MCF 10A (cell line): ENCODE results near the gene AAR2. TPM values are rescaled to one million over a fixed set of nuclear protein-coding genes. Genes with fewer than 3 reads are reported as not detected.

Experiments
- BruUV-seq: library from RNA; stranded (reverse); fragments of 400-500 nt; replicated peaks from 2 replicates; lab custom pipeline; 2021; lab: Mats Ljungman, UMichigan
- CTCF ChIA-PET: fragments of 300-600 bp; sonication (Branson Sonifier 250); formaldehyde crosslinking; extraction: SDS; loops from one replicate; lab custom pipeline; 2021; ENCODE audit warnings: antibody characterized with exemption, inconsistent platforms; lab: Yijun Ruan, JAX
- POLR2A ChIA-PET: fragments of 300-600, 350-650 bp; sonication (Branson Sonifier 250); formaldehyde crosslinking; extraction: SDS; loops from one replicate; lab custom pipeline; 2020; ENCODE audit warnings: antibody characterized with exemption, inconsistent platforms; lab: Yijun Ruan, JAX
- DNase-seq: peaks from one replicate; pipeline ENCODE4 v3.0.0-alpha.2; 2018; ENCODE audit not compliant: unreplicated experiment
- H3K27ac Mint-ChIP-seq: one replicate; pipeline ENCODE4 v1.8.0; 2022; ENCODE audit warnings: mild to moderate bottlenecking, low read depth, mixed read lengths; ENCODE audit not compliant: unreplicated experiment
- H3K27me3 Mint-ChIP-seq: one replicate; pipeline ENCODE4 v1.8.0; 2022; ENCODE audit warnings: mixed read lengths; ENCODE audit not compliant: insufficient read depth, unreplicated experiment
- H3K36me3 Mint-ChIP-seq: one replicate; pipeline ENCODE4 v1.8.0; 2022; ENCODE audit warnings: mild to moderate bottlenecking, moderate library complexity, mixed read lengths; ENCODE audit not compliant: insufficient read depth, unreplicated experiment
- H3K4me1 Mint-ChIP-seq: one replicate; pipeline ENCODE4 v1.8.0; 2022; ENCODE audit warnings: mixed read lengths; ENCODE audit not compliant: insufficient read depth, unreplicated experiment
- H3K4me3 Mint-ChIP-seq: one replicate; pipeline ENCODE4 v1.8.0; 2022; ENCODE audit warnings: mild to moderate bottlenecking, moderate library complexity, mixed read lengths; ENCODE audit not compliant: unreplicated experiment
- H3K9me3 Mint-ChIP-seq: one replicate; pipeline ENCODE4 v1.8.0; 2022; ENCODE audit warnings: mixed read lengths; ENCODE audit not compliant: unreplicated experiment
- CTCF ChIP-seq: fragments of 200-600 bp; IDR thresholded peaks from one replicate; pipeline ENCODE4 v1.8.0; 2022; ENCODE audit warnings: antibody characterized with exemption, mild to moderate bottlenecking; ENCODE audit not compliant: unreplicated experiment
- intact Hi-C: fragments of 100-400 bp; cut with micrococcal nuclease; formaldehyde crosslinking; loops from 2 replicates; pipeline ENCODE4 v1.14.1; 2022
- total RNA-seq: library from RNA; stranded (reverse); gene quantifications from 2 replicates; pipeline ENCODE4 v1.2.3, GENCODE V29; 2022

AAR2 gene
- total RNA-seq, 1 experiment from 2014 or later: 21.0 TPM

- POLR2A ChIA-PET: no interaction called here
- no peak for TF ChIP-seq CTCF
- CTCF ChIA-PET: interaction anchor here (0.5 to 1.0 kb wide), 2 partner anchors 9 to 14 kb away, joined by 3 read pairs; no protein-coding TSS in a partner anchor
- Mint-ChIP-seq H3K36me3 (peaks cover 18% of the 10 kb centered on the region), H3K4me1 (no peaks in the 10 kb centered on the region), H3K27me3 (no peaks in the 10 kb centered on the region), H3K4me3 (no peak overlapping the region), H3K27ac (no peak overlapping the region), H3K9me3 (no peaks in the 10 kb centered on the region)
- intact Hi-C loops: no loop called here
- DNase-seq: no peak
- no TSS peak for BruUV-seq
Measured at GRCh38 chr20:36260316-36260715, 24.0 kb downstream of the AAR2 start.

GRCh38 chr20:36261389-36262105 is 25.3 kb downstream of the AAR2 start:
- no TSS peak for BruUV-seq
- CTCF ChIA-PET: interaction anchor here (0.7 kb wide), 2 partner anchors 26 to 29 kb away, joined by 3 to 4 read pairs; no protein-coding TSS in a partner anchor

GRCh38 chr20:36262440-36262839 is 26.2 kb downstream of the AAR2 start:
- no TSS peak for BruUV-seq
- no peak overlapping the region for H3K27ac Mint-ChIP-seq
- H3K27me3 Mint-ChIP-seq: no peaks in the 10 kb centered on the region
- intact Hi-C loops: no loop called here
- H3K36me3 Mint-ChIP-seq: peaks cover 4% of the 10 kb centered on the region
- H3K4me1 Mint-ChIP-seq: no peaks in the 10 kb centered on the region
- TF ChIP-seq CTCF: no peak
- H3K9me3 Mint-ChIP-seq: no peaks in the 10 kb centered on the region
- POLR2A ChIA-PET: no interaction called here
- CTCF ChIA-PET: no interaction called here
- no peak for DNase-seq
- H3K4me3 Mint-ChIP-seq: no peak overlapping the region

More at GRCh38 chr20:36261389-36262105, 25.3 kb downstream of the AAR2 start:
- POLR2A ChIA-PET: no interaction called here
- DNase-seq: no peak
- Mint-ChIP-seq H3K9me3 (no peaks in the 10 kb centered on the region), H3K27me3 (no peaks in the 10 kb centered on the region), H3K36me3 (peaks cover 12% of the 10 kb centered on the region), H3K4me3 (no peak overlapping the region), H3K4me1 (no peaks in the 10 kb centered on the region), H3K27ac (no peak overlapping the region)
- intact Hi-C loops: no loop called here
- TF ChIP-seq CTCF: no peak

GRCh38 chr20:36264426-36265246 is 28.4 kb downstream of the AAR2 start:
- POLR2A ChIA-PET: interaction anchor here (0.6 to 0.7 kb wide), 4 partner anchors 28 to 370 kb away, joined by 3 to 4 read pairs (median 3); no protein-coding TSS in a partner anchor
- no peaks in the 10 kb centered on the region for H3K4me1 Mint-ChIP-seq
- BruUV-seq: no TSS peak
- no peak for TF ChIP-seq CTCF
- H3K36me3 Mint-ChIP-seq: no peaks in the 10 kb centered on the region
- intact Hi-C loops: no loop called here
- no peak overlapping the region for H3K4me3 Mint-ChIP-seq
- no peak overlapping the region for H3K27ac Mint-ChIP-seq
- no peaks in the 10 kb centered on the region for H3K27me3 Mint-ChIP-seq
- CTCF ChIA-PET: interaction anchor here (0.6 kb wide), 1 partner anchor 119 kb away, joined by 3 read pairs; no protein-coding TSS in a partner anchor
- DNase-seq: no peak
- H3K9me3 Mint-ChIP-seq: no peaks in the 10 kb centered on the region
